ENCODE results near the gene GHRL. TPM values are rescaled to one million over a fixed set of nuclear protein-coding genes. Genes with fewer than 3 reads are reported as not detected.
"Not testable (repeated sequence)": the region's sequence is repeated elsewhere in the genome, so short reads cannot be mapped to it uniquely, and the experiment has no call there.

GHRL gene
- total and polyA plus RNA-seq, 2 donors from 2014 or later: 0.73 to 1.2 TPM

- FAIRE-seq: no peak
These were observed 18.1 kb downstream of the GHRL start for GRCh38 chr3:10274601-10275000.

GRCh38 chr3:10273702-10274305, 18.9 kb downstream of the GHRL start:
- intact Hi-C loops (cut with DNase I): no loop called here
- DNase-seq (no peak), FAIRE-seq (no peak)
- H3K9ac ChIP-seq (ENCODE audit: low read length in 3 of 3): no peak overlapping the region
- no peaks in the 10 kb centered on the region for H3K9me3 ChIP-seq (ENCODE audit: control insufficient read depth in 2 of 3, insufficient read depth in 1 of 3, low read length in 3 of 3)
- peaks cover 0 to 7% (median 5%) of the 10 kb centered on the region in 3 donors for H3K4me1 ChIP-seq (ENCODE audit: control insufficient read depth in 2 of 3, insufficient read depth in 2 of 3, low read depth in 1 of 3, low read length in 3 of 3)
- no peaks in the 10 kb centered on the region for H3K27me3 ChIP-seq (ENCODE audit: control insufficient read depth, insufficient read depth, low read length)
- no peak for TF ChIP-seq CTCF (IDR thresholded peaks at IDR 0.05; ENCODE audit: borderline replicate concordance, extremely low read depth, insufficient read depth)
- no peak overlapping the region for H3K4me3 ChIP-seq (ENCODE audit: low read length in 3 of 3)
- peaks cover 2 to 35% (median 16%) of the 10 kb centered on the region in 3 donors for H3K36me3 ChIP-seq (ENCODE audit: control insufficient read depth in 2 of 3, insufficient read depth in 3 of 3, low read length in 3 of 3)
- H3K27ac ChIP-seq (ENCODE audit: low read depth in 2 of 2, low read length in 2 of 2): no peak overlapping the region

More at GRCh38 chr3:10274601-10275000, 18.1 kb downstream of the GHRL start:
- peaks cover 2 to 40% (median 21%) of the 10 kb centered on the region in 3 donors for H3K36me3 ChIP-seq (ENCODE audit: control insufficient read depth in 2 of 3, insufficient read depth in 3 of 3, low read length in 3 of 3)
- H3K9me3 ChIP-seq (ENCODE audit: control insufficient read depth in 2 of 3, insufficient read depth in 1 of 3, low read length in 3 of 3): no peaks in the 10 kb centered on the region
- H3K27ac ChIP-seq (ENCODE audit: low read depth in 2 of 2, low read length in 2 of 2): no peak overlapping the region
- H3K4me3 ChIP-seq (ENCODE audit: low read length in 3 of 3): no peak overlapping the region
- no peak for DNase-seq
- TF ChIP-seq CTCF (IDR thresholded peaks at IDR 0.05; ENCODE audit: borderline replicate concordance, extremely low read depth, insufficient read depth): no peak
- H3K9ac ChIP-seq (ENCODE audit: low read length in 3 of 3): no peak overlapping the region
- intact Hi-C loops (cut with DNase I): no loop called here
- no peaks in the 10 kb centered on the region for H3K27me3 ChIP-seq (ENCODE audit: control insufficient read depth, insufficient read depth, low read length)
- peaks cover 0 to 7% (median 5%) of the 10 kb centered on the region in 3 donors for H3K4me1 ChIP-seq (ENCODE audit: control insufficient read depth in 2 of 3, insufficient read depth in 2 of 3, low read depth in 1 of 3, low read length in 3 of 3)

GRCh38 chr3:10272977-10273376, 19.8 kb downstream of the GHRL start:
- peaks cover 0 to 27% (median 10%) of the 10 kb centered on the region in 3 donors for H3K36me3 ChIP-seq (ENCODE audit: control insufficient read depth in 2 of 3, insufficient read depth in 3 of 3, low read length in 3 of 3)
- no peak for DNase-seq
- no peak overlapping the region for H3K9ac ChIP-seq (ENCODE audit: low read length in 3 of 3)
- TF ChIP-seq CTCF (IDR thresholded peaks at IDR 0.05; ENCODE audit: borderline replicate concordance, extremely low read depth, insufficient read depth): no peak
- intact Hi-C loops (cut with DNase I): no loop called here
- no peaks in the 10 kb centered on the region for H3K27me3 ChIP-seq (ENCODE audit: control insufficient read depth, insufficient read depth, low read length)
- H3K4me1 ChIP-seq (ENCODE audit: control insufficient read depth in 2 of 3, insufficient read depth in 2 of 3, low read depth in 1 of 3, low read length in 3 of 3): peaks cover 0 to 7% (median 5%) of the 10 kb centered on the region in 3 donors
- no peak overlapping the region for H3K4me3 ChIP-seq (ENCODE audit: low read length in 3 of 3)
- H3K9me3 ChIP-seq (ENCODE audit: control insufficient read depth in 2 of 3, insufficient read depth in 1 of 3, low read length in 3 of 3): no peaks in the 10 kb centered on the region
- H3K27ac ChIP-seq (ENCODE audit: low read depth in 2 of 2, low read length in 2 of 2): no peak overlapping the region
- no peak for FAIRE-seq

GRCh38 chr3:10272476-10272875, 20.3 kb downstream of the GHRL start:
- H3K4me1 ChIP-seq (ENCODE audit: control insufficient read depth in 2 of 3, insufficient read depth in 2 of 3, low read depth in 1 of 3, low read length in 3 of 3); H3K9ac ChIP-seq (ENCODE audit: low read length in 3 of 3); H3K27me3 ChIP-seq (ENCODE audit: control insufficient read depth, insufficient read depth, low read length); FAIRE-seq; H3K4me3 ChIP-seq (ENCODE audit: low read length in 3 of 3); intact Hi-C loops (cut with DNase I); H3K9me3 ChIP-seq (ENCODE audit: control insufficient read depth in 2 of 3, insufficient read depth in 1 of 3, low read length in 3 of 3); DNase-seq; H3K27ac ChIP-seq (ENCODE audit: low read depth in 2 of 2, low read length in 2 of 2): not testable (repeated sequence)
- H3K36me3 ChIP-seq (ENCODE audit: control insufficient read depth in 2 of 3, insufficient read depth in 3 of 3, low read length in 3 of 3): peaks cover 0 to 23% (median 10%) of the 10 kb centered on the region in 3 donors

Data from kidney (tissue), 14 donors.